Subcutaneous adipose tissue (tissue), 4 donors: ENCODE measurements around the gene TMC1. TPM values are rescaled to one million over a fixed set of nuclear protein-coding genes. Genes with fewer than 3 reads are reported as not detected.

Experiments
- total RNA-seq, 4 donors: library from RNA; depleted of rRNA; stranded (reverse); fragments of >200 nt; gene quantifications; one replicate each; pipeline ENCODE4 v1.1.0, GENCODE V29; 2016
- TF ChIP-seq, protein P1 (sequence below): fragments of 450-650 bp; IDR thresholded peaks from one replicate; pipeline ENCODE4 v1.5.1; 2016; ENCODE audit warnings: low read depth, mild to moderate bottlenecking, control low read depth, antibody characterized with exemption, moderate library complexity

Gene TMC1
- total RNA-seq, 4 donors from 2014 or later: 0.17 to 3.6 TPM; not detected in 2

DNA sequence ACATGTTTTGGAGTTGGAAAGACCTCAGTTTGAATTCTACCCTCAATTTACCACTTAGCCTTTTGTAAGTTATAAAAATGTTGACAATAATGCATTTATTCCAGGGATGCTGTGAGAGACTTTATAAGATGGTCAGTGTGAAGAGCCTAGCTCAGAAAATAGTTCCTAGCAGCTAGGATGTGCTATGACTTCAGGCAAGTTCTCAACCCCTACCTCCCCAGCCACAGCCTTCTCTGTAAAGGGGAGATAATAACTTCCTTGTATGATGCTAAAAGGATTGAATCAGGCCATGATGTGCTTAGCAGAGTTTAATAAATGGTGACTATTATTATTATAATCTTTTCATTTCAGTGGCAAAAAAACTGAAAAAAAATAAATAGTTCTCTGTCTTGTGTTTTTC, 353.8 kb downstream of the TMC1 start:
- TF ChIP-seq, protein P1, sequence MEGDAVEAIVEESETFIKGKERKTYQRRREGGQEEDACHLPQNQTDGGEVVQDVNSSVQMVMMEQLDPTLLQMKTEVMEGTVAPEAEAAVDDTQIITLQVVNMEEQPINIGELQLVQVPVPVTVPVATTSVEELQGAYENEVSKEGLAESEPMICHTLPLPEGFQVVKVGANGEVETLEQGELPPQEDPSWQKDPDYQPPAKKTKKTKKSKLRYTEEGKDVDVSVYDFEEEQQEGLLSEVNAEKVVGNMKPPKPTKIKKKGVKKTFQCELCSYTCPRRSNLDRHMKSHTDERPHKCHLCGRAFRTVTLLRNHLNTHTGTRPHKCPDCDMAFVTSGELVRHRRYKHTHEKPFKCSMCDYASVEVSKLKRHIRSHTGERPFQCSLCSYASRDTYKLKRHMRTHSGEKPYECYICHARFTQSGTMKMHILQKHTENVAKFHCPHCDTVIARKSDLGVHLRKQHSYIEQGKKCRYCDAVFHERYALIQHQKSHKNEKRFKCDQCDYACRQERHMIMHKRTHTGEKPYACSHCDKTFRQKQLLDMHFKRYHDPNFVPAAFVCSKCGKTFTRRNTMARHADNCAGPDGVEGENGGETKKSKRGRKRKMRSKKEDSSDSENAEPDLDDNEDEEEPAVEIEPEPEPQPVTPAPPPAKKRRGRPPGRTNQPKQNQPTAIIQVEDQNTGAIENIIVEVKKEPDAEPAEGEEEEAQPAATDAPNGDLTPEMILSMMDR: no peak

DNA sequence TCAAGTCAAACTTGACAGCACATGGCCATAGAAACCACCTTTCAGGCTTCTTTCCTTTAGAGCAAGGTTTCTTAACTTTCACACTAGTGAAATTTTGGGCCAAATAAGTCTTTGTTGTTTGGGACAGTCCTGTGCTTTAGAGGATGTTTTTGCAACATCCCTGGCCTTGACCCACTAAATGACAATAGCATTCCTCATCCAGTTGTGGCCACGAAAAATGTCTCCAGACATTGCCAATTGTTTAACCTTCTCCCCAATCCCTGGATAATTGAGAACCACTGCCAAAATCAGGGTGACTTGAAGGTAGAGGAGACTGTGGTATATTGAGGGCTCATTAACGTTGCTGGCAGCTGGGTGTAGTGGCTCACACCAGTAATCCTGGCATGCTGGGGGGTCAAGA, 359.4 kb downstream of the TMC1 start:
- TF ChIP-seq, protein P1: no peak

DNA sequence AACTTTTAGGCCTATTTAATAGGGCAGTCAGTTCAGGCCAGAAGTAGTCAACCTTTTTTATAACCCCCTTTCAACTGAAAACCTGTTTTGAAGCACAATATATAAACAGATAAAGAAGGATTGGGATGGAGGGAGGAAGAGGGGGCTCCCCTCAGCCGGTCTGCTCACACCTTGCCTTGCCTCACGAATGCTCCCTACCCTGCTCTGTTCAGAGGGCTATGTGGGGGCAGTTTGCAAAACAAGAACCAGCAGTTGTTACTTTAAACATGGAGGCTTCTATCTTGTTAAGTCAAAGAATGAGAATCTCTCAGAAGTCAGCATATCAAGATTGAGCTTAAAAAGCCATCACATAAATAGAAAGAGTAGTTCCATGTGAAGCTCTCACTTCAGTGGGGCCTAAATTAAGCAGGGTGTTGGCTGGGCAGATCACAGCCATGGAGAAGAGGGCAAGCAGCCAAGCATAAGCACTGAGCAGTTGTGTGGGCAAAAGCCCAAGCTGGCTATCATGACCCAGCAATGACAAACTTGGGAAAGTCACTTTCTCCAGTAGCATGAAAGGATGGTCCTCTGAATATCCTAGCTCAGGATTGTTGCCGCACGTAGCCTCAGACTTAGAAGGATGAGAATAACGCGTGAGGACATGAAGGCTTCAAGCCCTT, 360.8 kb downstream of the TMC1 start:
- TF ChIP-seq, protein P1: no peak

DNA sequence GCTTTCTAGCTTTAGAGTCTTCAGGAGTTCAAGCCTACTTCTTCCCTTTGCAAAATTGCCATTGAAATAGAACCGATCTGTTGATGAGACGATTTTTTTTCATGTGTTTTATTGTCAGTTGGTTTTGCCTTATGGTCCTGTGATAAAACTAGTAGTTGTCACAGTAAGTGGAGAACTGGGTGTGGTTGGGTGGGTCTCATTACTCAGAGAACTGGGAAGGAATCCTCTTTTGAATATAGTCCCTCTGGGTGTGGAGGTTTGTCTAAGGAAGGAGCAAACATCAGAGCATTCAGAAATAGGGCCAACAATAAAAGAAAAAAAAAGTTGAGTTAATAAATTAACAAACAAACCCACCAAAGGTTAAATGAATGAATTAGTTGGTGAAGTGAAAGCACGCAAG, 362.5 kb downstream of the TMC1 start:
- TF ChIP-seq, protein P1: no peak

DNA sequence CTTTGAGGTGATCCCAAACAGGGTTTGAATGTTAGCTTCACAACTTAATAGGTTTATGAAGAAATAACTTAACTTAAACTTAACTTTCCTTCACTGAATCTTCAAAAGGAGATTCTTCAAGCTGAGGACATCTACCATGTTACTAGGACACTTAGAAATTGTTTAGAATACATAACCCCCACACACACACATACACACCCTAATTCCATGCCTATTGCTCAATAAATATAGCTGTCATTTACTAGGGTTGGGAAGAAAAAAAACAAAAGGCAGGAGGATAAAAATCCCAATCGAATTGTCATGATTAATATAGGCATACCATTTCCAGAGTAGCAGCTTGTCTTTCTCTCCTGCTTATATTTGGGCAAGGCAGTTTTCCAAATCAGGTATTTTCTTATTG, 363.1 kb downstream of the TMC1 start:
- TF ChIP-seq, protein P1: no peak

Other genes starting within 250 kb of the TMC1 start
- 1,000 to 10,000 TPM in 1 of 4 donors, 100 to 1,000 TPM in 3; 685 to 1,221 (median 791) TPM for gene ZFAND5, start 156.4 kb upstream of the TMC1 start, total RNA-seq